Stomach (tissue), 4 donors: Measurements from ENCODE around the gene SH3BP5.

Source experiments
- CTCF ChIP-seq, 7 experiments: fragments of 450-650 bp in 4 of 7; fragments of 200-600 bp in 3 of 7; sonication (generic) in 3 of 7; IDR thresholded peaks; one replicate each; pipeline ENCODE4 v1.5.1; 2016 to 2019; ENCODE audit warnings: antibody characterized with exemption in 7 of 7, control low read depth in 2 of 7, mild to moderate bottlenecking in 1 of 7
- EP300 ChIP-seq: sonication (generic); formaldehyde crosslinking; IDR thresholded peaks from one replicate; pipeline ENCODE4 v1.6.1; 2017; ENCODE audit warnings: antibody characterized with exemption
- POLR2A ChIP-seq, 4 donors: fragments of 450-650 bp; IDR thresholded peaks; one replicate each; pipeline ENCODE4 v1.6.1; 2016; ENCODE audit warnings: antibody characterized with exemption in 4 of 4, control low read depth in 2 of 4, mild to moderate bottlenecking in 1 of 4, moderate library complexity in 1 of 4
- POLR2AphosphoS5 ChIP-seq, 3 donors: sonication (generic); formaldehyde crosslinking; IDR thresholded peaks; one replicate each; pipeline ENCODE4 v1.6.1; 2016; ENCODE audit warnings: antibody characterized with exemption in 3 of 3

GRCh38 chr3:15313461-15313860 is 18.9 kb downstream of the SH3BP5 start:
- no peak for TF ChIP-seq CTCF (IDR thresholded peaks at IDR 0.05)
- TF ChIP-seq POLR2A (IDR thresholded peaks at IDR 0.05), result no peak
- TF ChIP-seq EP300, result no peak
- TF ChIP-seq POLR2AphosphoS5 (IDR thresholded peaks at IDR 0.05), result no peak
